Epithelial cell of proximal tubule (primary cell): ENCODE results near the gene HS3ST3A1. TPM values are rescaled to one million over a fixed set of nuclear protein-coding genes. Genes with fewer than 3 reads are reported as not detected.

Source experiments
- DNase-seq: peaks from one replicate; pipeline ENCODE4 v3.0.0-alpha.2; 2011; ENCODE audit warnings: low read depth
- H3K4me3 ChIP-seq: 2 replicates; pipeline ENCODE4 v1.5.1; 2011; ENCODE audit warnings: low read depth, mild to moderate bottlenecking, low read length
- CTCF ChIP-seq: conservative IDR thresholded peaks from 2 replicates; pipeline ENCODE4 v1.5.1; 2012; ENCODE audit warnings: low read depth, mild to moderate bottlenecking, low read length
- total RNA-seq: library from RNA; depleted of rRNA; stranded (reverse); fragments of >200 nt; gene quantifications from 2 replicates; pipeline ENCODE4 v1.2.3, GENCODE V29; 2015

HS3ST3A1 gene
- total RNA-seq, 1 donor from 2014 or later, result 5.8 TPM

DNA sequence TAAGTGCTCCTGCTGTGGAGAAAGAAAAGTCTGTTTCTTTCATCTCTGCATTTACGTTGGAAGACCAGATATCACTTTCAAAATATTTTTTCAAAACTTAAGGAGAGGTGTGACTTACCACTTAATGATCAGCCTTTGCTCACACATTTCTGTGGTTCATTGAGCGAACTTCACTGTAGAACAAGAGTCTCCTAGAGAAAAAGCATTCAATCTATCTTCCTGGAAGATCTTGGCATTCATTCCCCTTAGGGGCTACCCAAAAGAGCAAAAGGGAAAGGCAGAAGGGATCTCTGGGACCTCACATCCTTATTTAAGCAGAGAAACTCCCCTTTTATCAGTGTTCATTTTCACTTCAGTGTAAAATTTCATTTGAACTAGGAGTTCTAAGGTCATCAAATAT is 61.2 kb downstream of the HS3ST3A1 start:
- no peak for DNase-seq
- TF ChIP-seq CTCF, result no peak
- H3K4me3 ChIP-seq, result no peak overlapping the region

- no peak overlapping the region for H3K4me3 ChIP-seq
- no peak for TF ChIP-seq CTCF
- DNase-seq, result no peak
Measured at GRCh38 chr17:13539421-13539820, 62.3 kb downstream of the HS3ST3A1 start.

GRCh38 chr17:13538841-13539411 is 62.8 kb downstream of the HS3ST3A1 start:
- no peak for DNase-seq
- no peak for TF ChIP-seq CTCF
- H3K4me3 ChIP-seq, result no peak overlapping the region

DNA sequence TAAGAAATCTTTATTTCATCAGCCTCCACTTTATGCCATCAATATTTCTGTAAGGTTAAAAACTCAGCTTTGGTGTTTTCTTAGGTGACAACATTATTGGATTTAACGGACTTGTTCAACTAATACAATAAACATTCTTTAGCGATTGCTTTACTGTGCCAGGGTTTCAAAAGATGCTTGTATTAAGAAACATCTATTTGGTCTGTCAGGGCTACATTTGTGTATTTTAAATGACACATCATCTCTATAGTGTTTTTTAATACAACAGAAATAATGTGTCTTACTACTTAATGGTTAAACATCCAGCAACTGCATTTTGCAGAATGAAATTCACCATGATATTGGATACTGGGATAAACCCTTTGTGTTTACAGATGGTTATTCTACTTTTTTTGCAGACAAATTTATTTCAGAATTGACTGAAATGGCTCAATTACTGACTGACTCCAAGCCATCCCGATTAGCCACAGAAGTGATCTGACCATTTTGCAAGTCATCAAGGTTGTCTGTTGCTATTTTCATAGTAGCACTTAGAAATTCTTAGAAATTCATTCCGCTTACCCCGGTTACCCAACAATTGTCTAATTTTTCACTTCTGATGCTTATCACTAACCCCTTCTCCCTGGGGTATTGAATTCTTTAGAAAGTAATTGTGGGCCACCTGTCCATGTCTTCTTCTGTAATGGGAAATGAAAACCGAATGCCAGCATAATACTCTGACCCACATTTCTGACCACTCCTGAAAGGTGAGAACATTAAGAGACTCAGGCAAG is 63.7 kb downstream of the HS3ST3A1 start:
- TF ChIP-seq CTCF, result no peak
- no peak overlapping the region for H3K4me3 ChIP-seq
- DNase-seq, result no peak

DNA sequence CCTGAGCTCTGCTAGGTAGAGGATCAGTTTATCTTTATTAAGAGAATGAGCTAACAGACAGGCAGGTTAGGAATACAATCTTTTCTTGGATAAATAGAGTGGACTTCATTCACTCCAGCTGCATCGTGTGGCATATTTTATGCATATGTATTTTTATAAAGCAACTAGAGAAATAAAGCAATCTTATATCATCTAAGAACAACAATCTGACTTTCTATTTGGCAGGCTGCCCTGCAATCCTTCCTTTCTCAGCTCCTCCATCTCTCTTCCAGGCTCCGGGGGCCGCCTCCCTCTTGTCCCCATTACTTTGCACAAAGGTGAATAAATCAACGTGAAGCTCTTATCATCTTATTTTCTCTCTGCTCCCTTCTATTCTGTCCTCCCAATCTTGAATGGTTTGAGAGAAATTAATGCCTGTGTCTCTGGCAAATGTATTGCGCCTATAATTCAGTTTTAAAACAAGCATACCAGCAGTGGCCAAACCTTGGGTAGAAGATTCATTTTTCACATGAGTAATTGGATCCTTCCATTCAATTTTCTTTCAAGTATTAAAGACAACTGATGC is 64.5 kb downstream of the HS3ST3A1 start:
- DNase-seq, result no peak
- no peak for TF ChIP-seq CTCF
- H3K4me3 ChIP-seq, result no peak overlapping the region

GRCh38 chr17:13534946-13535345 is 66.8 kb downstream of the HS3ST3A1 start:
- no peak overlapping the region for H3K4me3 ChIP-seq
- TF ChIP-seq CTCF, result no peak
- DNase-seq, result no peak
